ENCODE measurements around the gene TANGO2. TPM values are rescaled to one million over a fixed set of nuclear protein-coding genes. Genes with fewer than 3 reads are reported as not detected.

The TANGO2 gene
- total and polyA plus RNA-seq, 9 of the 15 experiments (the other 6 are each of a cell fraction or from before 2014, with no cell fraction given): 15.5 to 94.9 (median 70.1) TPM

DNA sequence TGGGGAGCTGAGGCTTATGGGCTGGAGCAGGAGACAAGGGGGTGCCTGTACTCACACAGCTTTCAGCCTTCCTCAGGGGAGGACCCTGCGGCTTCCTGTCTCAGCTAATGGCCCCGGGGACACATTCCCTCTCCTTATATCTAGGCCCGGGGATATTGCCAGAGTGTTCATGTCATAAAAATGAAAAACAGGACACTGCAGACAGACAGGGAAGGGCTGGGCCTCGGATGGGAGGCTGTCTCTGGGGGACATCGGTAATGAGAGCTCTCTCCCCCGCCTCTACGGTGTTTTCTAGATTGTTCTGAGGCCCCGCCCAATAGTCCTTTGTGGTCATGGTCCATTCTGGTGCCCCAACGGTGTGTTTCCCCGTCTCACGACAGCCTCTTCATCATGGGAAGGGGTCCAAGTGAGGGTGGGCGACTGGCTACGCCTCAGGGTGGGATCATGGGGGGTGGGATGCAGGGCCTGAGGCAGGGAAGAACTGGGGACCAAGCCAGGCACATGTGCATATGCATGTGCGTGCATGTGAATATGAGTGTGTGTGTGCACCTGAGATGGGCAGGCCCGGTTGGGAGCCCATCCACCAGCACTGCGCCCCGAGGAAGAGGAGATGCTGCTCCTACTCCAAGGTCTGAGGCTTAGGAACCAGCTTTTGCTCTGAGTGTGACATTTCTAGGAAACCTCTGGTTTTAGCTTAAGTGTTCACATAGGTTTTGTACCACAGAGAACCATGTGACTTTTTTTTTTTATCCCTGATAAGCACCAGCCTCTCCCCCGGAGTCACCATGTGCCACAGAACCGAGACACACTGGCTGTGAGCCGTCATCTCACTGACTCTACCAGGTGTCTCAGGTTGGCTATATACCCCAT, 9.6 kb upstream of the TANGO2 start:
- H3K79me2 ChIP-seq (ENCODE audit: control insufficient read depth, insufficient read depth, low read length): peaks cover 50% of the 10 kb centered on the region
- ChIA-PET POLR2A (interaction anchor here (0.5 to 10.0 kb wide), 18 partner anchors 9 to 900 kb away, joined by 3 to 120 read pairs (median 4); partner anchors contain the start of genes RANBP1, TANGO2 and TRMT2A), CTCF (ENCODE audit: low intra/inter-chr PET ratio) (interaction anchor here (0.5 to 5.7 kb wide), 2 partner anchors 41 to 289 kb away, joined by 3 to 109 read pairs; no protein-coding TSS in a partner anchor)
- no peak overlapping the region for H3K4me3 ChIP-seq
- no peaks in the 10 kb centered on the region for H3K27me3 ChIP-seq (ENCODE audit: control insufficient read depth in 2 of 2, insufficient read depth in 2 of 2, low read length in 2 of 2)
- BruUV-seq (replicated peaks): no TSS peak
- peak overlapping the region in 1 of 2 experiments; percentile 89; a peak in 2 of 4 replicates for H3K9ac ChIP-seq (ENCODE audit: insufficient read depth in 1 of 2, low read depth in 2 of 2, low read length in 2 of 2)
- intact Hi-C loops (cut with micrococcal nuclease): no loop called here
- WGBS (ENCODE audit: insufficient coverage, low coverage, missing lambda C conversion rate): 59% methylated on average over 20 of the region's 20 CpGs
- no peak for ATAC-seq
- no peak overlapping the region for H2AFZ ChIP-seq (ENCODE audit: low read depth, low read length)
- peaks cover 29% of the 10 kb centered on the region for H3K9me1 ChIP-seq (ENCODE audit: control insufficient read depth, insufficient read depth, low read length)
- H3K36me3 ChIP-seq (ENCODE audit: control insufficient read depth, insufficient read depth, low read length): peaks cover 13% of the 10 kb centered on the region; the same call in 2 of the 3 replicates
- DNase-seq (ENCODE audit: extremely low read depth in 1 of 4, low spot score in 3 of 4): peak in 2 of 4 experiments; percentile 76 to 77
- H3K9me3 ChIP-seq (replicated peaks; ENCODE audit: control insufficient read depth, insufficient read depth, low read depth, low read length): no peaks in the 10 kb centered on the region
- peak overlapping the region; percentile 5; the same call in 1 of the 3 replicates for H3K27ac ChIP-seq (ENCODE audit: extremely low read depth, low read depth, low read length)
- peak overlapping the region; percentile 8; the same call in 1 of the 2 replicates for H3K4me2 ChIP-seq (ENCODE audit: insufficient read depth, low read length)
- H4K20me1 ChIP-seq (replicated peaks; ENCODE audit: control insufficient read depth, insufficient read depth, low read length): peaks cover 15% of the 10 kb centered on the region; the same call in 1 of the 2 replicates
- H3K4me1 ChIP-seq (replicated peaks in 1 of 2; ENCODE audit: control insufficient read depth in 2 of 2, insufficient read depth in 2 of 2, low read length in 2 of 2): peaks cover 70 to 90% of the 10 kb centered on the region in 2 experiments
- FAIRE-seq: peak; percentile 42
- in situ Hi-C loops (cut with MboI): loop anchor here (5.0 kb wide), 1 partner anchor 39 kb away; no protein-coding TSS in a partner anchor
- TF ChIP-seq ZNF311 (CRISPR knock-in tag; IDR thresholded peaks at IDR 0.05) (no peak), U2AF1 (optimal IDR thresholded peaks at IDR 0.05; ENCODE audit: low read depth, low read length) (no peak), TCFL5 (CRISPR knock-in tag; conservative IDR thresholded peaks at IDR 0.05) (0 out of 2 replicates have a peak, but pooled peaks have one; percentile 45), ZBTB5 (IDR thresholded peaks at IDR 0.05) (no peak), HEY1 (CRISPR knock-in tag; IDR thresholded peaks at IDR 0.05; ENCODE audit: borderline replicate concordance) (no peak), KAT8 (IDR thresholded peaks at IDR 0.05; ENCODE audit: low read depth) (no peak), ZNF384 (IDR thresholded peaks at IDR 0.05; ENCODE audit: low read depth, low read length) (peak; percentile 95), POLR2G (IDR thresholded peaks at IDR 0.05; ENCODE audit: low read depth, low read length) (0 out of 2 replicates have a peak, but pooled peaks have one; percentile 3), MTF1 (CRISPR knock-in tag; IDR thresholded peaks at IDR 0.05; ENCODE audit: borderline replicate concordance) (no peak), ZBTB8A (IDR thresholded peaks at IDR 0.05; ENCODE audit: partially characterized antibody) (no peak), FOXP1 (CRISPR knock-in tag; IDR thresholded peaks at IDR 0.05) (no peak), ARHGAP35 (IDR thresholded peaks at IDR 0.05; ENCODE audit: partially characterized antibody) (no peak), HDAC1 (IDR thresholded peaks at IDR 0.05) (no peak), MCM5 (IDR thresholded peaks at IDR 0.05; ENCODE audit: low read depth) (no peak), RFX5 (IDR thresholded peaks at IDR 0.05; ENCODE audit: low read depth, low read length) (no peak)
- TF ChIP-seq, protein P1, sequence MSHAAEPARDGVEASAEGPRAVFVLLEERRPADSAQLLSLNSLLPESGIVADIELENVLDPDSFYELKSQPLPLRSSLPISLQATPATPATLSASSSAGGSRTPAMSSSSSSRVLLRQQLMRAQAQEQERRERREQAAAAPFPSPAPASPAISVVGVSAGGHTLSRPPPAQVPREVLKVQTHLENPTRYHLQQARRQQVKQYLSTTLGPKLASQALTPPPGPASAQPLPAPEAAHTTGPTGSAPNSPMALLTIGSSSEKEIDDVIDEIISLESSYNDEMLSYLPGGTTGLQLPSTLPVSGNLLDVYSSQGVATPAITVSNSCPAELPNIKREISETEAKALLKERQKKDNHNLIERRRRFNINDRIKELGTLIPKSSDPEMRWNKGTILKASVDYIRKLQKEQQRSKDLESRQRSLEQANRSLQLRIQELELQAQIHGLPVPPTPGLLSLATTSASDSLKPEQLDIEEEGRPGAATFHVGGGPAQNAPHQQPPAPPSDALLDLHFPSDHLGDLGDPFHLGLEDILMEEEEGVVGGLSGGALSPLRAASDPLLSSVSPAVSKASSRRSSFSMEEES (CRISPR knock-in tag; IDR thresholded peaks at IDR 0.05): peak; percentile 79
- TF ChIP-seq, protein P2, sequence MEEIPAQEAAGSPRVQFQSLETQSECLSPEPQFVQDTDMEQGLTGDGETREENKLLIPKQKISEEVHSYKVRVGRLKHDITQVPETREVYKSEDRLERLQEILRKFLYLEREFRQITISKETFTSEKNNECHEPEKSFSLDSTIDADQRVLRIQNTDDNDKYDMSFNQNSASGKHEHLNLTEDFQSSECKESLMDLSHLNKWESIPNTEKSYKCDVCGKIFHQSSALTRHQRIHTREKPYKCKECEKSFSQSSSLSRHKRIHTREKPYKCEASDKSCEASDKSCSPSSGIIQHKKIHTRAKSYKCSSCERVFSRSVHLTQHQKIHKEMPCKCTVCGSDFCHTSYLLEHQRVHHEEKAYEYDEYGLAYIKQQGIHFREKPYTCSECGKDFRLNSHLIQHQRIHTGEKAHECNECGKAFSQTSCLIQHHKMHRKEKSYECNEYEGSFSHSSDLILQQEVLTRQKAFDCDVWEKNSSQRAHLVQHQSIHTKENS (CRISPR knock-in tag; IDR thresholded peaks at IDR 0.05): no peak

Data from K562 (cell line).